H9 (cell line): Measurements from ENCODE around the gene ITPKC. TPM values are rescaled to one million over a fixed set of nuclear protein-coding genes. Genes with fewer than 3 reads are reported as not detected.
A peak's percentile ranks its signal among the peaks of the same experiment; 100 is the strongest.

ENCODE experiments used
- DNase-seq: peaks from one replicate; pipeline ENCODE4 v3.0.0-alpha.2; 2017
- H2AFZ ChIP-seq: one replicate; pipeline ENCODE4 v1.6.1; 2013; ENCODE audit warnings: mild to moderate bottlenecking, low read length, control low read depth, moderate library complexity
- H2AK5ac ChIP-seq: 2 replicates; pipeline ENCODE4 v1.6.1; 2013; ENCODE audit warnings: low read length, control low read depth, mixed read lengths; ENCODE audit not compliant: insufficient read length
- H2BK120ac ChIP-seq: one replicate; pipeline ENCODE4 v1.6.1; 2013; ENCODE audit warnings: low read depth, mild to moderate bottlenecking, low read length, control low read depth, inconsistent platforms; ENCODE audit not compliant: poor library complexity, severe bottlenecking
- H2BK12ac ChIP-seq: 2 replicates; pipeline ENCODE4 v1.6.1; 2013; ENCODE audit warnings: low read length, control low read depth, mixed read lengths, low read depth; ENCODE audit not compliant: insufficient read length
- H2BK15ac ChIP-seq: 2 replicates; pipeline ENCODE4 v1.6.1; 2013; ENCODE audit warnings: low read depth, low read length, control low read depth
- H2BK20ac ChIP-seq: one replicate; pipeline ENCODE4 v1.6.1; 2013; ENCODE audit warnings: low read depth, mild to moderate bottlenecking, low read length, control low read depth, inconsistent platforms; ENCODE audit not compliant: poor library complexity, severe bottlenecking
- H2BK5ac ChIP-seq: 2 replicates; pipeline ENCODE4 v1.6.1; 2013; ENCODE audit warnings: low read length, control low read depth, mixed read lengths; ENCODE audit not compliant: insufficient read length
- H3K14ac ChIP-seq: 2 replicates; pipeline ENCODE4 v1.6.1; 2013; ENCODE audit warnings: low read length, control low read depth; ENCODE audit not compliant: insufficient read depth
- H3K18ac ChIP-seq: 2 replicates; pipeline ENCODE4 v1.6.1; 2013; ENCODE audit warnings: low read depth, mild to moderate bottlenecking, mixed read lengths, low read length, control low read depth; ENCODE audit not compliant: insufficient read length
- H3K23ac ChIP-seq: 2 replicates; pipeline ENCODE4 v1.6.1; 2013; ENCODE audit warnings: low read length, control low read depth, mixed read lengths, low read depth; ENCODE audit not compliant: insufficient read length
- H3K23me2 ChIP-seq: 2 replicates; pipeline ENCODE4 v1.6.1; 2013; ENCODE audit warnings: low read depth, mild to moderate bottlenecking, mixed read lengths, low read length, control low read depth; ENCODE audit not compliant: insufficient read length, poor library complexity, severe bottlenecking
- H3K27ac ChIP-seq: 2 replicates; pipeline ENCODE4 v1.5.1; 2013; ENCODE audit warnings: low read length, control low read depth, mixed read lengths, low read depth; ENCODE audit not compliant: insufficient read length
- H3K27me3 ChIP-seq: 2 replicates; pipeline ENCODE4 v1.6.1; 2013; ENCODE audit warnings: low read length, control low read depth, inconsistent platforms; ENCODE audit not compliant: insufficient read depth
- H3K4ac ChIP-seq: 2 replicates; pipeline ENCODE4 v1.6.1; 2013; ENCODE audit warnings: low read depth, mild to moderate bottlenecking, control low read depth, inconsistent platforms, low read length, moderate library complexity
- H3K4me1 ChIP-seq: 2 replicates; pipeline ENCODE4 v1.6.1; 2013; ENCODE audit warnings: low read length, control low read depth, inconsistent platforms; ENCODE audit not compliant: insufficient read depth
- H3K4me2 ChIP-seq: 2 replicates; pipeline ENCODE4 v1.6.1; 2013; ENCODE audit warnings: low read length, control low read depth, mixed read lengths; ENCODE audit not compliant: insufficient read length, insufficient read depth
- H3K56ac ChIP-seq: 2 replicates; pipeline ENCODE4 v1.6.1; 2013; ENCODE audit warnings: low read depth, mild to moderate bottlenecking, mixed read lengths, low read length, control low read depth; ENCODE audit not compliant: insufficient read length
- H3K79me1 ChIP-seq: 2 replicates; pipeline ENCODE4 v1.6.1; 2013; ENCODE audit warnings: low read depth, mild to moderate bottlenecking, moderate library complexity, low read length, control low read depth, inconsistent platforms; ENCODE audit not compliant: insufficient read depth, poor library complexity, severe bottlenecking
- H3K79me2 ChIP-seq: 2 replicates; pipeline ENCODE4 v1.6.1; 2013; ENCODE audit warnings: low read length, control low read depth, inconsistent platforms; ENCODE audit not compliant: insufficient read depth
- H3K9ac ChIP-seq: 2 replicates; pipeline ENCODE4 v1.6.1; 2013; ENCODE audit warnings: low read length, control low read depth, mixed read lengths; ENCODE audit not compliant: insufficient read length; ENCODE audit errors: extremely low read depth
- H3K9me3 ChIP-seq: one replicate; pipeline ENCODE4 v1.6.1; 2013; ENCODE audit warnings: low read depth, low read length, inconsistent platforms; ENCODE audit not compliant: control insufficient read depth
- H3T11ph ChIP-seq: one replicate; pipeline ENCODE4 v1.6.1; 2013; ENCODE audit warnings: mild to moderate bottlenecking, low read length, control low read depth, inconsistent platforms
- H4K20me1 ChIP-seq: one replicate; pipeline ENCODE4 v1.6.1; 2013; ENCODE audit not compliant: control insufficient read depth, insufficient read length, insufficient read depth
- H4K5ac ChIP-seq: 2 replicates; pipeline ENCODE4 v1.6.1; 2013; ENCODE audit warnings: low read depth, mild to moderate bottlenecking, mixed read lengths, low read length, control low read depth; ENCODE audit not compliant: insufficient read length
- H4K8ac ChIP-seq: replicated peaks from 2 replicates; pipeline ENCODE4 v1.6.1; 2013; ENCODE audit warnings: low read length, control low read depth, mixed read lengths, low read depth; ENCODE audit not compliant: insufficient read length
- H4K91ac ChIP-seq: 2 replicates; pipeline ENCODE4 v1.6.1; 2013; ENCODE audit warnings: low read depth, mild to moderate bottlenecking, moderate library complexity, mixed read lengths, low read length, control low read depth; ENCODE audit not compliant: insufficient read length
- H3K27ac Mint-ChIP-seq, 3 experiments: 2 replicates in 2 of 3; 3 replicates in 1 of 3; pipeline ENCODE4 v1.8.0; 2020 to 2021; ENCODE audit warnings: mixed read lengths in 3 of 3, mild to moderate bottlenecking in 1 of 3, moderate library complexity in 1 of 3
- H3K27me3 Mint-ChIP-seq: 2 replicates; pipeline ENCODE4 v1.8.0; 2021; ENCODE audit warnings: low read depth, mild to moderate bottlenecking, moderate library complexity, mixed read lengths
- H3K36me3 Mint-ChIP-seq, 3 experiments: 2 replicates in 2 of 3; 3 replicates in 1 of 3; pipeline ENCODE4 v1.8.0; 2020 to 2021; ENCODE audit warnings: low read depth in 3 of 3, mixed read lengths in 3 of 3; ENCODE audit not compliant: insufficient read depth in 1 of 3
- H3K4me1 Mint-ChIP-seq, 2 experiments: 2 replicates each; pipeline ENCODE4 v1.8.0; 2020; ENCODE audit warnings: mixed read lengths in 2 of 2
- H3K4me3 Mint-ChIP-seq, 2 experiments: 2 replicates in 1 of 2; 3 replicates in 1 of 2; pipeline ENCODE4 v1.8.0; 2020 to 2021; ENCODE audit warnings: mild to moderate bottlenecking in 2 of 2, mixed read lengths in 2 of 2, moderate library complexity in 1 of 2
- H3K9me3 Mint-ChIP-seq, 2 experiments: 2 replicates in 1 of 2; 3 replicates in 1 of 2; pipeline ENCODE4 v1.8.0; 2020; ENCODE audit warnings: mild to moderate bottlenecking in 2 of 2, mixed read lengths in 2 of 2, moderate library complexity in 1 of 2
- whole genome bisulfite sequencing: extraction: QIAGEN DNeasy Blood & Tissue Kit; methylation state at CpG from one replicate; pipeline ENCODE4 v1.1.7; 2013; ENCODE audit warnings: missing lambda C conversion rate, low lambda C conversion rate, mixed read lengths; ENCODE audit not compliant: insufficient read length; ENCODE audit errors: extremely low coverage; 5-methylcytosine and 5-hydroxymethylcytosine counted together
- total RNA-seq: library from RNA; stranded (reverse); gene quantifications from 2 replicates; pipeline ENCODE4 v1.2.1, GENCODE V29; 2021
- TF ChIP-seq, protein P1 (sequence below): fragments of 200-600 bp; sonication (generic); conservative IDR thresholded peaks from 3 replicates; pipeline ENCODE4 v1.8.0; 2021; ENCODE audit warnings: antibody characterized with exemption, mild to moderate bottlenecking

ITPKC gene
- total RNA-seq, 1 experiment from 2014 or later = 11.2 TPM

DNA sequence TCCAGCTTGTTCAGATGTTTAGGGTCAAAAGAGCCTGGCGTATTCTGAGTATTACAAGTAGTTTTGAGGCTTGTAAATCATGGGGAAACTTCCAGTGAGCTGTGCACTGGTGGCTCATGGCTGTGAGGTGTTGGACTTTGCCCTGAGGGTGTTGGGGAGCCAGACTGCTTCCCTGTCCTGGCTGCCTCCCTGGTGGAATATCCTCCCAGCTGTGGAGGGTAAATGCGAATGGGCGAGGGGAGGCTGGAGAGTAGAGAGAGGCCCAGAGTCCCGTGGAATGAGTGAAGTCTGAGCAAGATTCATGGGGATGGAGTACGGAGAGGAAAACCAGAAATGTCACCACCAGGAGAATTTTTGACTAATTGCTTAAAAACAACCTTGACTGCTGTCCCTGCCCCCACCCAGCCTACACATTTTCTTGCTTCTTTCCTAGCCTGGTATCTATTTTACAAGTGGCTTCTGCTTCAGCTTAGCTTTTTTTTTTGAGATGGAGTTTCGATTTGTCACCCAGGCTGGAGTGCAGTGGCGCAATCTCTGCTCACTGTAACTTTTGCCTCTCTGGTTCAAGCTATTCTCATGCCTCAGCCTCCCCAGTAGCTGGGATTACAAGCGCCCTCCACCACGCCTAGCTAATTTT lies 37.8 kb downstream of the ITPKC start:
- Histone ChIP-seq H3K4me2 (peak overlapping the region; percentile 0), H2BK120ac (no peak overlapping the region), H3K56ac (no peak overlapping the region), H2AFZ (no peak overlapping the region), H4K91ac (no peak overlapping the region), H3K23ac (no peak overlapping the region), H4K20me1 (peaks cover 3% of the 10 kb centered on the region), H3K27me3 (no peaks in the 10 kb centered on the region; the same call in 1 of the 2 replicates), H3T11ph (no peak overlapping the region), H2BK20ac (no peak overlapping the region), H3K79me1 (peaks cover 17% of the 10 kb centered on the region), H3K14ac (no peak overlapping the region), H3K4ac (no peak overlapping the region), H2BK5ac (no peak overlapping the region), H4K8ac (no peak overlapping the region), H3K4me1 (no peaks in the 10 kb centered on the region; the same call in 1 of the 2 replicates), H3K18ac (no peak overlapping the region), H2BK12ac (no peak overlapping the region), H2AK5ac (no peak overlapping the region), H3K9me3 (no peaks in the 10 kb centered on the region), H3K23me2 (peaks cover 5% of the 10 kb centered on the region), H3K9ac (peak overlapping the region; percentile 3), H3K79me2 (peaks cover 40% of the 10 kb centered on the region; the same call in 1 of the 2 replicates), H3K27ac (no peak overlapping the region), H2BK15ac (no peak overlapping the region), H4K5ac (no peak overlapping the region)
- peaks cover 22 to 31% of the 10 kb centered on the region in 2 experiments for H3K4me1 Mint-ChIP-seq
- H3K9me3 Mint-ChIP-seq = peaks cover 0 to 3% of the 10 kb centered on the region in 2 experiments; a peak in 1 of 5 replicates
- DNase-seq = no peak
- H3K27ac Mint-ChIP-seq = peak overlapping the region; percentile 4 to 89 (median 68); a peak in 6 of 7 replicates
- WGBS = no CpG with 5 or more reads among the region's 9 CpGs
- H3K27me3 Mint-ChIP-seq = no peaks in the 10 kb centered on the region; the same call in none of the 2 replicates
- H3K36me3 Mint-ChIP-seq = peaks cover 58 to 79% (median 69%) of the 10 kb centered on the region in 3 experiments
- TF ChIP-seq, protein P1, sequence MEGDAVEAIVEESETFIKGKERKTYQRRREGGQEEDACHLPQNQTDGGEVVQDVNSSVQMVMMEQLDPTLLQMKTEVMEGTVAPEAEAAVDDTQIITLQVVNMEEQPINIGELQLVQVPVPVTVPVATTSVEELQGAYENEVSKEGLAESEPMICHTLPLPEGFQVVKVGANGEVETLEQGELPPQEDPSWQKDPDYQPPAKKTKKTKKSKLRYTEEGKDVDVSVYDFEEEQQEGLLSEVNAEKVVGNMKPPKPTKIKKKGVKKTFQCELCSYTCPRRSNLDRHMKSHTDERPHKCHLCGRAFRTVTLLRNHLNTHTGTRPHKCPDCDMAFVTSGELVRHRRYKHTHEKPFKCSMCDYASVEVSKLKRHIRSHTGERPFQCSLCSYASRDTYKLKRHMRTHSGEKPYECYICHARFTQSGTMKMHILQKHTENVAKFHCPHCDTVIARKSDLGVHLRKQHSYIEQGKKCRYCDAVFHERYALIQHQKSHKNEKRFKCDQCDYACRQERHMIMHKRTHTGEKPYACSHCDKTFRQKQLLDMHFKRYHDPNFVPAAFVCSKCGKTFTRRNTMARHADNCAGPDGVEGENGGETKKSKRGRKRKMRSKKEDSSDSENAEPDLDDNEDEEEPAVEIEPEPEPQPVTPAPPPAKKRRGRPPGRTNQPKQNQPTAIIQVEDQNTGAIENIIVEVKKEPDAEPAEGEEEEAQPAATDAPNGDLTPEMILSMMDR = no peak
- H3K4me3 Mint-ChIP-seq = peak overlapping the region; percentile 46 to 66
